GM12864 (cell line): ENCODE measurements around the gene UTS2.

Experiments used
- DNase-seq: peaks from one replicate; pipeline ENCODE4 v3.0.0-alpha.2; 2011; ENCODE audit warnings: low read depth
- H3K4me3 ChIP-seq: 2 replicates; pipeline ENCODE4 v1.5.1; 2011; ENCODE audit warnings: mild to moderate bottlenecking, low read depth, low read length, control low read depth
- CTCF ChIP-seq: IDR thresholded peaks from 2 replicates; pipeline ENCODE4 v1.5.1; 2011; ENCODE audit warnings: low read depth, mild to moderate bottlenecking, moderate library complexity, low read length, control low read depth, inconsistent platforms; ENCODE audit errors: missing control alignments

UTS2 gene

GRCh38 chr1:7852804-7853683 lies at the start of gene UTS2:
TSS of gene UTS2 (minus strand) at chr1:7853065. CDS start at chr1:7853003, 62 bp downstream.
- no peak for TF ChIP-seq CTCF
- H3K4me3 ChIP-seq, result no peak within 1 kb of the TSS
- DNase-seq, result no peak

DNA sequence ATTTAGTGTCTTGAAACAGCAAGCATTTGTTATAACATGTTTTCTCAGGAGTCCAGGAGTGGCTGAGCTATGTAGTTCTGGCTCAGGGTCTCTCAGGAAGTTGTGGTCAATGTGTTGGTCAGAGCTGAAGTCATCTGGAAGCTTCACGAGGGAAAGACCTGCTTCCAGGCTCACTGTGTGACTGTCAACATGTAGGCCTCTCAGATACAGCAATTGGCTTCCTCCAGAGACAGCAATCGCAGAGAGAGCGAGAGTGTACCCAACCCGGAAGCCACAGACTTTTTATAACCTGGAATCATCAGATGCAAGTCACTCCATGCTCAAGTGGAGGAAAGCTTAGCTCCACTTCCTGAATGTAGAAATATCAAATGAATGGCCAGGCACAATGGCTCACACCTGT lies 46.9 kb upstream of the UTS2 start:
- H3K4me3 ChIP-seq, result no peak overlapping the region
- DNase-seq, result no peak
- TF ChIP-seq CTCF, result no peak

DNA sequence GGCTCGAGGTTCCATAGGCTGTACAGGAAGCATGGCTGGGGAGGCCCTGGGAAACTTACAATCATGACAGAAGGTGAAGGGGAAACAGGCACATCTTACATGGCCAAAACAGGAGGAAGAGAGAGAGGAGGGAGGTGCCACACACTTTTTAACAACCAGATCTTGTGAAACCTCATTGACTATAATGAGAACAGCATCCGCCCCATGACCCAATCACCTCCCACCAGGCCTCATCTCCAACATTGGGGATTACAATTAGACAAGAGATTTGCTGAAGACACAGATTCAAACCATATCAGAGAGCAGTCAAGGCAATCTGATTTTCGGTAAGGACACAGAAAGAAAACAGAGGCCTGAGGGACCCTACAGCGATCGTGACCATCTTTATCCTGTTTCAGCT lies 46.1 kb upstream of the UTS2 start:
- no peak for TF ChIP-seq CTCF
- no peak for DNase-seq
- H3K4me3 ChIP-seq, result no peak overlapping the region

GRCh38 chr1:7896994-7897393 lies 44.1 kb upstream of the UTS2 start:
- TF ChIP-seq CTCF, result no peak
- H3K4me3 ChIP-seq, result no peak overlapping the region
- no peak for DNase-seq

- no peak overlapping the region for H3K4me3 ChIP-seq
- no peak for DNase-seq
- TF ChIP-seq CTCF, result no peak
Observed at GRCh38 chr1:7893529-7894180, 40.8 kb upstream of the UTS2 start.

- no peak for DNase-seq
- no peak for TF ChIP-seq CTCF
- H3K4me3 ChIP-seq, result no peak overlapping the region
Observed at GRCh38 chr1:7891804-7892203, 38.9 kb upstream of the UTS2 start.
